COR-L47 (cell line): ENCODE data around the gene RAPGEF5.

Experiments
- DNase-seq: peaks from one replicate; lab custom pipeline; 2025; lab: John Stamatoyannopoulos, UW

Gene RAPGEF5

DNA sequence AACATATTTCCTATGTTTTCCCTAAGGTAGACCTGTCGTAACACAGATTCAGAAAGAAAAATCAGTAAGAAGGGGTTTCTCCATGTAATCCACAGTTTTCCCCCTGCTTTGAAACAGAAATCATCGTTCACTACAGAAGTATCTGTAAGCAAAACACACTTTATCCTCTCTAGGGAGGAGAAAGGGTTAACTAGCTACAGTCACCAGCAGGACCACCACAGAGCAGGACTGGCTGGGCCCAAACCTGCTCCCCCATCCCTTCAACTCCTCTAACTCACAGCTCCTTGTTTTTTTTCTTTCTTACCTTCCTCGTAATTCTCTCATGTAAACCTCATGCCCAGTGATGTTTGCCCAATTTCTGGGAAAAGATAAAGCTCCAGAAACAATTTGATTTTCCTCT is 167.7 kb downstream of the RAPGEF5 start:
- DNase-seq = no peak

DNA sequence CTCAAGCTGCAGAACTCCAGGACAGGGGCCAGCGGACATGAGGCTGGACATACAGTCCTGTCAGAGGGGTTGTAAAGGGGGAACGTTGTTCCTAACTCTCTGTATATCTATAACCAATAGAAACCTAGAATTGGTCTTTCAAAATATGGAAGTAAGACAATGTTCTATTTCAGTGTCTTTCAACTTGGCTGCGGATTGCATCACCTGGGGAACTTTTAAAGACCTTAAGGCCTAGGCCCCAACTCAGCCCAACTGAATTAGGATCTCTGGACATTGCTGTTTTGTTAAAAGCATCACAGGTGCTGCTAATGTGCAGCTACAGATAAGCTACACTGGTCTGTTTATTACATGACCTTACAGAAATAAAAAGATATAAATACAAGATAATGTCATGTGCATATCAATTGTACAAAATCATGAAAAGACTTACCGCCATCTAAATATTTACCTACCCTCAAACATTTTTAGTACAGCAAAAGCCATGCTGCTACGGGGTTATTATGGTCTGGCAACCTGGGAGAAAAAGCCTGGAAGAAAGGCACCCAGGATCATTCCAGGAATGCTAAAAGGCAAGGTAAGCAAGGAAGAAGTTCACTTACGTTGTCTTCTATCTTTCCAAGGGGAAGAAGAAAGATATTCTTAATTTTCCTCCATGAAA is 169.1 kb downstream of the RAPGEF5 start:
- DNase-seq = no peak

DNA sequence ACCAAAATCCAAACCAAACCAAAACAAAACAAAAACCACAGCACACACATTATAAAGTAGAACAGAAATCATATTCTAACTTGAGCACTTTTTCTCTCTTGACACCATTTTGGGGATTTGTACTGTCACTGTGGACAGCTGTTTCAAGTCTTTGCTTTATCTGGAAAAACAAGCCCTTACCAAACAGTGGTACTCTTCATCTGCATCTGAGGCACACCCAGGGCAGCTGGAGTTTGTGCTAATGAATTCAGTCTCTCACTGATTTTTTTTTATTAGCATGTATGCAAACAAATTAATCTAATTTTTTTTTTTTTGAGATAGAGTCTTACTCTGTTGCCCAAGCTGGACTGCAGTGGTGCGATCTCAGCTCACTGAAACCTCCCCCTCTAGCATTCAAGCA is 171.4 kb downstream of the RAPGEF5 start:
- no peak for DNase-seq

- DNase-seq = no peak
Observed at GRCh38 chr7:22184549-22185199, 172.3 kb downstream of the RAPGEF5 start.

- DNase-seq = no peak
Observed at GRCh38 chr7:22183522-22184280, 173.3 kb downstream of the RAPGEF5 start.

GRCh38 chr7:22182149-22182548 is 174.8 kb downstream of the RAPGEF5 start:
- DNase-seq = no peak

DNA sequence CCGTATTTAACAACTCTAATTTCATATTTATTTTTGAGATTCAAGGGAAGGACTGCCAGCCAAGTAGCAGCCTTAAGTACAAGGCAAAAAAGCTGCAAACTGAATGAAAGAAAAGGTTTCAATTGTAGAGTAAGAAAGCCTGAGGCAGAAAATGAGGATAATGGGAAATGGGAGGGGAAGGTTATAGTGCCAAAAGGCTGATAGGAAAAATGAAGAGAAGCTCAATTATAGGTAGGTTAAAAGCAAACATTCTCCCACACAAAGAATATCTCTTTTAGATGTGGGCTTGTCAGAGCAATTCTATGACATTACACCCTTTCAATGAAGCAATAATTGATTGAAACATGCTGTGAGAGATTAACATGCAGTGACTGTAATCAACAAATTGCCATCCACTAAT is 175.3 kb downstream of the RAPGEF5 start:
- peak; percentile 68 for DNase-seq

GRCh38 chr7:22179442-22179879 is 177.5 kb downstream of the RAPGEF5 start:
- DNase-seq = no peak

DNA sequence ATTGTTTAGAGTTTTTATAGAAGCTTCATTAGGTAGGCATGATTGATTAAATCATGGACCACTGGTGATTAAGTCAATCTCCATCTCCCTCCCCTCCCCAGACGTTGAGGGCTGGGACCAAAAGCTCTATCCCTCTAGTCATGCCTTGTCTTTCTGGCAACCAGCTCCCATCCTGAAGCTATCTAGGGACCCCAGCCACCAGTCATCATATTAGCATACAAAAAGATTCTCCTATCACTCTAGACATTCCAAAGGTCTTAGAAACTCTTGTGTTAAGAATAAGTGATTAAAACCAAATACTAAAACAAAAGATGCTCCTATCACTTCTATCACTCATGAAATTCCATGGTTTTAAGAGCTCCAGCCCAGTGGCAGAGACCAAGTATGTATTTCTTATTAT is 178.2 kb downstream of the RAPGEF5 start:
- DNase-seq = no peak

DNA sequence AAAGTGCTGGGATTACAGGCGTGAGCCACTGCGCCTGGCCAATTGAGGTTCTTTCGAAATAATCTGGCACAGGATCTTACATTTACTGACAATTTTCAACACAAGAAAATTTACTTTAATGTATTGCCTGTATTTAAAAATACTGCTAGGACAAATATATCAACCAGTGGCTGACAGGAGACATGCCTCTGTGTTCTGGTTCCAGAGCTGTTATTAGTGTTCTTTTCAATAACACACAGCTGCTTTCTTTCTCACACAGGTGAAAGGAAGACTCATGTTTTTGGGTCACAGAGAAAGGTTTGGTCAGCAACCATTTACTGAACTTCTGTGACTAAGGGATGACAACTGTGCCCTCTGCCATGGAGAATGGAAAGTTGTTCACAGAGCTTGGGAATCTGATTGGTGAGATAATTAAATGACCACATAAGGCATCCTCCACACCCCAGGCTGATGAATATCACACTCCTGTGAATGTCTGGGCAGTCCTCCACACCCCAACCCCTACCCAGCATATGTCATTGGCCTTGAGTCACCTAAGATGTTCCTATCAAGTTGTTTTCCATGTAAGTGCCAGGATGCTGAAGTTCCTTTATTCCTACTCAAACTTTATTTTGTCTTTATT is 180.1 kb downstream of the RAPGEF5 start:
- no peak for DNase-seq

DNA sequence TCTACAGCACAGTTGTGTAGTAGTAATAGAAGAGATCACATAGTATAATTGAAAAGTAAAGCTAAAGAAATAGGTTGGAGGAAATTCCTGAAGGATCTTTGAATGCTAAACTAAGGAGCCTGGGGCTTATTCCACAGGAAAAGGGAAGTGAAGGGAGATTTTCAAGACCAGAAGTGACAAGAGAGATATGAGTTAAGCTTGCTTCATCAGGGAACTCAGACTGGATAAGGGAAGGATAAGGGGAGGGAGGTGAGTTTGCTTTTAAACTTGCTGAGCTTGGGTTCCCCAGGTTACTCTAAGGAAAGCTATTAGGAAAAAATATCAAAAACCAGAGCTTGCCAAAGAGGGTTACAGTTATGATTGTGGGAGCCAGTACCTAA is 182.4 kb downstream of the RAPGEF5 start:
- DNase-seq = no peak

- DNase-seq = no peak
Observed at GRCh38 chr7:22173685-22174573, 183.0 kb downstream of the RAPGEF5 start.

DNA sequence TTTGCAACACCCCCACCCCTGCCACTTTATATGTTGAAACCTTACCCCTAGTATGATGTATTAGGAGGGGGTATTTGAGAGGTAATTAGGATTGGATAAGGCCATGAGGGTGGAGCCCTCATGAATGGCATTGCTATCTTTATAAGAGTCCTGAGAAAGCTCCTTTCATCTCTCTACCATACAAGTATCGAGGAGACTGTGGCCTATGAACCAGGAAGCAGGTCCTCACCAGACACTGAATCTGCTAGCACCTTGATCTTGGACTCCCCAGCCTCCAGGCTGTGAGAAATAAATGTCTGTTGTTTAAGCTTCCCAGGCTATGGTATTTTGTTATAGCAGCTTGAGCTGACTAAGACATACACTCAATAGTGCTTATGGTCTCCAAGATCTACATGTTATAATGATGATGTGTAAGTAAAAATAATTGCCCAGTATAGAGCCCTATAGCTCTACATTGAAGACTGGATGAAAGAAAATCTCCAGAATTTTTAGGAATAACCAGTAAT is 188.8 kb downstream of the RAPGEF5 start:
- no peak for DNase-seq

GRCh38 chr7:22167482-22167881 is 189.5 kb downstream of the RAPGEF5 start:
- no peak for DNase-seq

GRCh38 chr7:22166928-22167327 is 190.0 kb downstream of the RAPGEF5 start:
- DNase-seq = no peak

DNA sequence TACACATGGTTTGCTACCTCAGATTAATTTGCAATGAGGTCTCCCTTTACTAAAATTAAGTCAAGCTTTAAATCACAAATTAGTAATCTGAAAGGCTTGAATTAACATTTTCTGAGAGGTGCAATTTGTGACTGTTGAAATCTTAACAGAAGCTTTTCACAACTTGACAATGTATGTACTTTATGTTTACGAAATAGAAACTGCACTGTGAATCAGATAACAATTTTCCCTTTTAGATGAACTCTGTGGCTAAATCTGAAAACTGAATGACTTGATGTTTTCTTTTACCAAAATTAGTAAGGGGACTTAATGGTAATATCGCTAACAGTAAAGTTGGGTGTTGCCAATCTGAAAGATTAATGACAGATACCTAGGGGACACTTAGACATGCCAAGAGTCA is 197.6 kb downstream of the RAPGEF5 start:
- no peak for DNase-seq

- DNase-seq = no peak
Observed at GRCh38 chr7:22157552-22157951, 199.4 kb downstream of the RAPGEF5 start.

- DNase-seq = no peak
Observed at GRCh38 chr7:22156205-22156604, 200.7 kb downstream of the RAPGEF5 start.

GRCh38 chr7:22154143-22154529 is 202.8 kb downstream of the RAPGEF5 start:
- DNase-seq = no peak

DNA sequence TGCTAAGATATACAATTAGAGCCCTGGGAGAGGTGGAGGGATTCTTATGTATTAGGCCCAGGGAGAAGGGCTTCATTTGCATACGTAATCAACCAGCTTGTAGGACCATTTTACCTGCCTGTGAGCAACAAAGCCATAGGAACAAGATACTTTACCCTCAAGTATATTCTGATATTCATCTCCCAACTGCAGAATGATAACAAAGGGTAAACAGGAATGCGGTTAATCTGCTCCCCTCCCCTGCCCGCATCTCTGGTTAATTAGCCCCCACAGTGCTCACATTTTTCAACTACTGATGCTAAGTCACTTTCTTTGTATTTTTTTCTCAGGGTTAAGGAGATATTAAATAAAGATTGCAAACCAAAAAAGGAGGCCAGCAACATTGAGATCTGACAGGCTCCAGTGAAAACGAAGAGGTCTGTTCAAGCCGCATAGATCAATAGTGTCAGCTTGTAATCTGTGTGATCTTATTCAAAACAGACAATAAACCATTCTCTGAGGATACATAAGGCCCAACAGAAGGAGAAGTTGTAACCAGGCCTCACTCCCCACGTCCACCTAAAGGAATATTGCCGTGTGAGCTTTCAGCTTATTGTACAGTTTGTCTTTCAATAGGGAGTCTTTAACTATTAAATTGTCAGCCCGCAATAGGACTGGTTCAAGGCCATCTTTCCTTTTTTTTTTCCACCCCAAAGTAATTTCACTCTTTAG is 203.4 kb downstream of the RAPGEF5 start:
- no peak for DNase-seq

GRCh38 chr7:22152690-22153089 is 204.3 kb downstream of the RAPGEF5 start:
- no peak for DNase-seq
